COR-L47 (cell line): ENCODE results near the gene AGTPBP1.

ENCODE experiments used
- DNase-seq: peaks from one replicate; lab custom pipeline; 2025; lab: John Stamatoyannopoulos, UW

Gene AGTPBP1

DNA sequence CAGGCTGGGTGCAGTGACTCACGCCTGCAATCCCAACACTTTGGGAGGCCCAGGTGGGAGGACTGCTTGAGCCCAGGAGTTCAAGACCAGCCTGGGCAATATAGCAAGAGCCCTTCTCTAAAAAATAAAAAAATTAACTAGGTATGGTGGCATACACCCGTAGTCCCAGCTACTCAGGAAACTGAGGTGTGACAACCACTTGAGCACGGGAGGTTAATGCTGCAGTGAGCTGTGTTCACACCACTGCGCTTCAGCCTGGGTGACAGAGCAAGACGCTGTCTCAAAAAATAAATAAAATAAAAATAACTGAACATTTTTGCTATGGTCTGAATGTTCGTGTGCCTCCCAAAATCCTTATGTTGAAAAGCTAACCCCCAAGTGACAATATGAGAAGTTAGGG lies 24.5 kb downstream of the AGTPBP1 start:
- no peak for DNase-seq

DNA sequence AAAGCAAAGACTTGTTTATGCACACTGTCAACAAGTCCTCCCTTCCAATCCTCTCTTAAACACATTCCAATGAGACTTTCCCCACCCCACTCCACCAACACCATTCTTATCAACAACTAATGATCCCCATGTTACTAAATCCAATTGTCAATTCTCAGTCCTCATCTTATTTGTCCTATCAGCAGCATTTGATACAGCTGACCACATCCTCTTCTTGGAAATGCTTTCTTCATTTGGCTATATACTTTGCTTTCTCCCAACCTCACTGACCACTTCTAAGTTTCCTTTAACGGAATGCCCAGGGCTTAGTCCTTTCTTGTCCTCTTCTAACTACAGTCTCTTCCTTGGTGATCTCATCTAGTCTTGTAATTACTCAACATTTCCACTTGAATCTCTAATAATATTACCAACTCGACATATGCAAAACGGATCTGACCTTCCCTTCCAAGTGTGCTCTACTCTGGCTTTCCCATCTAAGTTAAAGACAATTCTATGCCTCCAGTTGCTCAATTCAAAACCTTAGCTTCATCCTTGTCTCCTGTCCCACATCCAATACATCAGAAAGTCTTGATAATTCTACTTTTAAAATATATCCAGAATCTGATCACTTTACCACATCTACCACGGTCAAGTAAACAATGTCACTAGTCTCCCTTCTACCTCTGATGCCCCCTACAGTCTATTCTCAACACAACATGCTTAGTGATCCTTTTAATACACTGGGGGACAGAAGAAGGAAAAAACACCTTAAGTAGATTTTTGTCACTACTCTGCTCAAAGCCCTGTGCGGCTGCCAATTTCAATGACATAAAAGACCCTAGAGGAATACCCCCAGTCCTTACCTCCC lies 25.5 kb downstream of the AGTPBP1 start:
- DNase-seq = no peak

DNA sequence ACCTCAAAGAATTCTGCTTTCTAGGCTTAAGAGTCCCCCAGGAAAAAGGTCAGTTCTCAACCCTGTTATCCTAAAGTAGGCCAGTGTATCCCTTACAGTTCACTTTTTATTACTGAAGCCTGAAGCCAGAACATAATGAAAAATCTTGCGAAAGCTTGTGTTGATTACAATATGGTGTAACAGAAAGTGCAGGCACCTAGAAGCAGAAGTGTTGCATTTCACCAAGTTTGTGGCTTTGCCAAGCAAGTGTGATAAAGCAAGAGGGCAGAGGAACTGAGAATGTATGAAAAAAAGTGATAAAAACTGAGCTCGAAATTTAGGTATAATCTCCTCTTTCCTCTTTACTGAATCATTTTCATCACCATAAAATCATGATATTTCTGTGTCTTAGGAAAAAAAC lies 26.2 kb downstream of the AGTPBP1 start:
- no peak for DNase-seq

DNA sequence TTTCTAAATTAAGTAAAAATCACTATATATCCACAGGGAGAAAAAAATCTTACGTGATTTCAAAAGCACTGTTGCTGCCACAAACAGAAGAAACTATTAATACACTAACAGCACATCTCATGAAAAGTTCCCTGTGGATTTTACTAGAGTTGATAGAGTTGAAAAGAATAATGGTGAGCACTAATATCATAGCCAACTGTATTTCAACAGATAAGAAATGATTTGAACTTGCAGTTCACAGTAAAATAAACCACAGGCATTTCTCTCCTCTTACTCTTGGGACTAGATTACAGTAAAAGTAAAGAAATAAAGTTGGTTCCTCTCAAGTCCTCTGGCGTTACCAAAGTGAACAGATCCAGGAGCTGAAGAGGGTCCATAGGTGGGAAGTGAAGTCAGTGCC lies 27.9 kb downstream of the AGTPBP1 start:
- no peak for DNase-seq

DNA sequence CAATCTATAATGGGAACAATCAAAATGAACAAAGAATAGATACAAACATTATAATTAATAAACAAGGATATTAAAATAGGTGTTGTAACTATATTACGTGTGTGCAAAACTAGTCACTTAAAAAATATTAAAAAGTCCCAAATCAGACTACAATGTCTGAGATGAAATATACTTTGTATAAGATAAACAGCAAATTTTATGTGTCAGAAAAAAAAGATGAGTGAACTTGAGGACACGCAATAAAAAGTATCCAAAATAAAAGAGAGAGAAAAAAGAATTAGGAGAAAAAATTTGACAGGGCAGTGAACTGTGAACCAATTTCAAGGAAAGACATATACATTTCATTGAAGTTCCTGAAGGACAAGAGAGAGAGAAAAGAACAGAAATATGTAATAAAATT lies 37.0 kb downstream of the AGTPBP1 start:
- DNase-seq = no peak

DNA sequence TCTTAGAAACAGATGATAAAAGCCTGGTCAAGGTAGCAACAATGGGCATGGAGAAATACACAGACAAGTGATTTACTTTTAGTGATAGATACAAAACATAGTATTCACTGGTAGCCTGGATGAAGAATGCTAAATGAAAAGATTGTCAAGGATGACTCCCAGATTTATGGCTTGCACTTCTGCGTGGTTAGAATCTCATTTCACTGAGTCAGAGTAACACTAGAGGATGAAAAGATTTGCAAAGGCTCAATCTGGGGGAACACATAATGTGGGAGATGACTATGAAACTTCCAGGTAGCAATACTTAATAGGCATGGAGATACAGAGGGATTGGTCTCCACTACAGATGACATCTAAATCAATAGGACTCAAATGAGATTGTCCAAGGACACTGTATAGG lies 38.4 kb downstream of the AGTPBP1 start:
- no peak for DNase-seq

DNA sequence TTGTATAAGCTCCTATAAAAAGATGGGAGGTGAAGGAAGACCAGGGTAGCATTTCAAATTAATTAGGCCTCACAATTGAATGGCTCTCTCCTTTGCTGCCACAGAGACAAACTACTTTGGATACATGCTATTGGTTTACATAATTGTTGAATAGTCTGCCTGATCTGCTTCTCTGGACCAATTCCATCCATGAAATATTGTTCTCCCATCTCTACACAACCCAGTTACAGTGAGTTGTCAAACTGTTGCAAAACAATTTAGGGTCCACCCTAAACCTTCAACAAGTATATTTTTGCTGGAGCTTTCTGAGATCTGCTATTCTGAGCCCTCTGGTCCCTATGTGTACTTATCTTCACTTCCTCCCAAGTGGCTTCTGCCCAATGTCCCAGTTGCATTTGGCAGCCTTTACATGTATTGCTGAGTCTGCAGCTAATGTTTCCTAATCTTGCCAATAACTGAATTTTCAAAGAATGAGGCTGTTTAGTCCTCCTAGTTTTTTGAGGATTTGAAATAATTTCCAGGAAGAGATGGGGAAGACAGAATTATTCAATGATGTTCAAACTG lies 38.9 kb downstream of the AGTPBP1 start:
- DNase-seq = no peak

DNA sequence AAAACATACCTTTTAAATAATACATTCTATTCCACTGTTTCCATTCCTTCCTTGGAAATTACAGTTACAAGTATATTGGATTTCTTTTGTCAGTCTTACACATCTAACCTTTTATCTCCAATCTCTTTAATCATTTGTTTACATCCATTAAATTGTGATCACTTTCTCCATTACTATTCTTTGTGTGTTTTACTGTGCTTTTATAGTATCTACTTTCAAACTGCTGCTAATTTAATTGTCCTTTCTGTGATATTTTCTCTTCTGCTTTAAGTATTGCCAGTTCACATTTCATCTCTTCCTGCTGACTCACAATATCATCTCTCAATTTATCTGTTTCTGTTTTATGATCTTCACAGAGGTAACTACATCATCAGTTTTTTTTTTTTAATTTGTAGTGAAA lies 39.6 kb downstream of the AGTPBP1 start:
- no peak for DNase-seq

DNA sequence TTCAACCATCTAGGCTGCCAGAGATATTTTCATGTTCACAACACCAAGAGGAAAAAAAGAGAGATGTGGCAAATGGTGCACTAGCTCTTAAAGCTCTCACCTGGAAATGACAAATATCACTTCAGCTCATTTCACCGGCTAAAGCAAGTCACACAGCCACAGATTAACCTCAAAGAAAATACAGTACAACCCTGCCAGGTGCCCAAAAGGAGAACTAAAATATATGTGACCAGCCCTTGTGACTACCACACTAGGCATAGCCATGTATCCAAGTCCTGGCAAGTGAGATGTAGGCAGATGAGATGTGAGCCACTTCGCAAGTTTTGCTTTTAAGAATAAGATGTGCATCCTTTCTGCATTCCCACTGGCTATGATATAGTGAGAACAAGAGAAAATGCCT lies 41.4 kb downstream of the AGTPBP1 start:
- DNase-seq = no peak

DNA sequence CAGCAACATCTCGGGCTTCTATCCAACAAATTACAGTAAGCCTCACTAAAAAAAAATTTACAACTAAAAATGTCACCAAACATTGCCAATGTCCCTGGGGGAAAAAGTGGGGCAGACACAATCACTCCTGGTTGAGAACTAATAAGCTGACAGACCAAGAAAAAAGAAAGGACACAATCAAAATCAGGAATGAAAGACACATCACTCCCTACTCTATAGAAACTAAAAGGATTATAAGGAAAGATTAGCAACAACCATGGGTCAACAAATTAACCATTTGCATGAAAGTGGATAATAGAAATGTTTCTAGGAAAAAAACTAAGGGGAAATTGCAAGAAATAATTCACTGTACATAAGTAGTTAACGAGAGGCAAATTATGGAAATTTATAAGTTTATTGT lies 53.4 kb downstream of the AGTPBP1 start:
- no peak for DNase-seq

DNA sequence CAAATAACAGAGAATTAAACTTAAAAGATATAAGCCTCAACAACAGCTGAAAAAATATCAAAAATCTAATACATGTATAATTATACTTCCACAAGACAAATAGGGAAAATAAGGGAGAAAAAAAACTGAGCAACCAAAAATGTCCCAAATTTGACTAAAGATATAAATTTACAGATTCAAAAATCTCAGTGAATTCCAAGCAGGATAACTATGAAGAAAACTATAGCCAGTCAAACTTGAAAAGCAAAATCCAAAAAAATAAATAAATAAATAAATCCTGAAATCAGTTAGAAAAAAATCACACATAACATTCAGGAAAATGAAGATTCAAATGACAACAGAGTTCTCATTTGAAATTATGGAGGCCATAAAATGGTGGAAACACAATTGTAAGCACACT lies 56.7 kb downstream of the AGTPBP1 start:
- no peak for DNase-seq

DNA sequence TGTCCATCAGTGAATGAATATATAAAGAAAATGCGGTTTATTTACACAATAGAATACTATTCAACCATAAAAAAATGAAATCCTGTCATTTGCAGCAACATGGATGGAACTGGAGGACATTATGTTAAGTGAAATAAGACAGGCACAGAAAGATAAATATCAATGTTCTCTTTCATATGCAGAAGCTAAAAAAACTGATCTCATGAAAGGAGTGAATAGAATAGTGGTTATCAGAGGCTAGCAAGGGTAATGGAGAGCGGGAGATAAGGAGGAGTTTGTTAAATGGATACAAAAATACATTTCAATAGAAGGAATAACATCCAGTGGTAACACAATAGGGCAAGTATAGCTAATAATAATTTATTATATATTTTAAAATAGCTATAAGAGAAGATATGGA lies 65.0 kb downstream of the AGTPBP1 start:
- no peak for DNase-seq

DNA sequence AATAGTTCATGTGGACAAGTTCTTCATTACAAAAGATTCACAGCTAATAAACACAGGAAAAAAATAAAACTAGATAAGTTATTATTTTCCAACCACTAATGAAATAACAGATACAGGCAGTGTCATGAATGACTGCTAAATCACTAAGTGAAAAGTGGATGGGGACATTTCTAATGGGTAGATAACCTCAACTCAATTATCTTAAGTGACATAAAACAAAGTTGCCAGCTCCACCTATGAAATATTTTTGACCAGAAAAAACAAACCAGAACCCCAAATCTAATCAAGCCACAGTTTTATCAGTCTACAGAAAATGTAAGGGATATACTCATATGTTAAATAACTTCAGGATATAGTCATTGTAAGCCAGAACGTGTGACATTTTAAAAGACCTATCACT lies 74.4 kb downstream of the AGTPBP1 start:
- no peak for DNase-seq

DNA sequence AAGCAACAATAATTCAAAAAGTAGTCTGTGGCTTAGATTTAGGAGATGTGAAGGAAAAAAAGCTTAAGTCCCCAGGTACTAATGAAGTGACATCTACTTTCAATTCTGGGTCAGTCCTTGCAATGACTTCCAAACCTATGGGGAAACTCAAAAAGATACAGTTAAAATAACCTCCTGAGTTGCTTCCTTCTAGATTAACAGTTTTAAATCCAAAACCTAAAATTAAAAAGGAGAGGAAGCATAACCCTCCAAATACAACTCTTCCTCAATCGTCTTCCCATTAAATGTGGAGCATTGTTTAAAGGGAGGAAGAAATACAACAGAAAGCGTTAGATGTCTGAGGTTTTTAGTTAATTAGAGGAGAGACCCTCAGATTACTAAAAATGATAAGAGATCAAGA lies 75.7 kb downstream of the AGTPBP1 start:
- no peak for DNase-seq

DNA sequence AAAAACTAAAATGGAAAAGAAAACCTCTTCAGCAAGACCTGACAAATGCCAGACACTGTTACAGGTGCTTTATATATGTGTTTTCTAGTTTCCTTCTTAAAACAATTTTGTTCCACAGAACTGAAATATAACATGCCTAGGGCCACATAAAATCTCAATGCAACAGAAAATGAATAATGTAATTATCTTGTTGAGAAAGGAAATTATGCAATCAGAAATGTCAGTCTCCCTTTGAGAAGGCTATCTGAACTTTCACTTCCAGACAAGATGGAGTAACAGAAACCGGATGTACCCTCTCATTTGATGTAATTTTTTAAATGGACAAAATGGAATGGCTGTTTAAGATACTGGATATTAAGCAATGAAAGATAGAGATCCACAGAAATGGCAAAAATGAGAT lies 79.2 kb downstream of the AGTPBP1 start:
- DNase-seq = no peak

DNA sequence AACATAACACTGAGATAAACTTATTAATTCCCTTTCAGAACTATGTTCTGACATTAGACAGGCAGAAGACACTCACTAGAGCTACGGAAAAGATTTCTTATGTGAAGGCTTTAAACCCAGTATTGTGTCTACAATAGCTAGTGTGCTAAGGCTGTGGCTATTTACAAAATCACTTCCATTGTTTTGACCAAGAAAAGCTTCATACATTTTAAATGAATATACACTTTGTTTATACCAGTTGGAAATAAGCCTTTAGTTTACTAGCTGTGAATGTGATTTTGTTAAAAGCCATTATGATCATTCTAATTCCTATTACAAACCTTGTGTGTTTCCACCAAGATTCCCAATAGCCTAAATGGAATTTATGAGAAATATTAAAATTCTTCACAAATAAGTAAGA lies 83.0 kb downstream of the AGTPBP1 start:
- no peak for DNase-seq

DNA sequence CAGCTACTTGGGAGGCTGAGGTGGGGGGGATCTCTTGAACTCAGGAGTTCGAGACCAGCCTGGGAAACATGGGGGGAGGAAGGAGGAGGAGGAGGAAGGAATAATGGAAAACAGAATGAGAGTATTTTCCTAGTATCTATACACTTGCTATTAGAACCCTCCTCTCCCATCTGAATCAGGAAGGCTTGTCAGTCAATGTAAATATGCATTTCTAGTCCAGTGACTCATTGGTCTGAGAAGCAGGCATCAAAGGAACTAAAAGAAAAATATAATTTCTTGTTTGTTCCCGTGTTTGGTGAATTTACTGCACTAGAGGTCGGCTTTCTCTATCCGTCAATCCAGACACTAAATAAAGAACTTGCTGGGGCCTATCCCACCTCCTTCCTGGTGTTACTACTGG lies 88.6 kb downstream of the AGTPBP1 start:
- no peak for DNase-seq

DNA sequence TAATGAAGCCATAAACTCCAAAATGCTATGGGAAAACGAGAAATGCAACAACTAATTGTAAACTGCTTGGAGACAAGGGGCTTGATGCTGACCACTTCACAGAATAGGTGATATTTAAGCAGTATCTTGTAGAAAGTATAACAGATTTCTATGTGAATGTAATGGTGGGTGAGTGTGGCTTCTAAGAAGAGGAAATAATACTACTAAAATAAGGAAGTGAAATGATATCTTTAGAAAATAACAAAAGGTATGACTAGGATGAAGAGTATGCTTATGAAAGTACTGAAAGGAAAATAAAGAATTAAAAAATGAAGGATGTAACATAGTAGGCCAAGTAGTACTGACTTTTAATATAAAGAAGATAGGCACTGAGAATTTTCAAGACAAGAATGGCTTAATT lies 94.2 kb downstream of the AGTPBP1 start:
- no peak for DNase-seq

DNA sequence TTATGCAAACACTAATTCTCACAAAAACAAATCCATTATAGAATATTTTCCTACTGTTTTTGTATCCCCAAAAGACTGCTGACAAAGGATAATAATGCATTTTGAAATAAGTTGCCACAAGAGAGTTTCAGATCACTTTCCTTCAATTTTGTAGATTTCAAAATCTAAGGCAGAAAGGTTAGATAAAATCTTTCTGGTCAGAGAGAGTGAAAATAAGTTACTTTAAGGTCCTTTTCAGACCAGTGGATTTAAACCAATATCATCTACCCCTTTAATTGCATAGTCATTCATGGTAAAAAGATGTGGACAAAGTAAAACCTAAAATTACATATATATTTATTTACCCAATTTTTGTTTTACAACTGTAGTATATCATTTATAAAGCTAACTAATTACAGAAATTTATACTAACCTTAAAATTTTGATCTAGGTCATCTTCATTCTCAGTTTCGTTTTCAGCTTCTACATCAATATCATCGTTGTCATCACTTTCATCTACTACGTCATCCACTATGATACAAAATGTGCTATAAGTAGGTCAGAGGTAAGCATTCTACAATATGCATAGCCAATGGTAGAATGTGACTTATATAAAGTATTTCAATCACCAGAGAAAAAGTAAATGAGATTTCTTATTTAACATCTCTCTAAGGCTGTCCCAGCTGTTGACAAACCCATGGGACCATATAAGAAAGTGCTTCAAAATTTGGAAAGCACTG lies 95.7 kb downstream of the AGTPBP1 start:
- DNase-seq = no peak

DNA sequence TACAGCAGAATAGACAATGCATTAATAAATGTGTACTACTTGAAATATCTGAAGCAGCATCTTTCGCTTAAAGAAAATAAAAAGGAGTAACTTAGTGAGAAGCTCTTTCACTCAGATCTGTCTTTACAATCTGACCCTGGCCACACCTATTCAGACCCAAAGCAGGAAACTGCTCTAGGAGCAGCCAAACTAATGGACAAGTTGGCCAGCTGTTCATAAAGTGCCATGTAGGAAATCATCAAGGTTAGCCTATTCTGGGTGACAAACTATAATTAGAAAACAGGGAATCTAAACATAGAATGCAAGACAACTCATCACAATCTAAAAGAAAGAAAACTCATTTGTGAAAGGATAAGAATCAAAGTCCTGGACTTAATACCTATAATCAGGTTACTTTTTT lies 101.3 kb downstream of the AGTPBP1 start:
- peak; percentile 14 for DNase-seq

DNA sequence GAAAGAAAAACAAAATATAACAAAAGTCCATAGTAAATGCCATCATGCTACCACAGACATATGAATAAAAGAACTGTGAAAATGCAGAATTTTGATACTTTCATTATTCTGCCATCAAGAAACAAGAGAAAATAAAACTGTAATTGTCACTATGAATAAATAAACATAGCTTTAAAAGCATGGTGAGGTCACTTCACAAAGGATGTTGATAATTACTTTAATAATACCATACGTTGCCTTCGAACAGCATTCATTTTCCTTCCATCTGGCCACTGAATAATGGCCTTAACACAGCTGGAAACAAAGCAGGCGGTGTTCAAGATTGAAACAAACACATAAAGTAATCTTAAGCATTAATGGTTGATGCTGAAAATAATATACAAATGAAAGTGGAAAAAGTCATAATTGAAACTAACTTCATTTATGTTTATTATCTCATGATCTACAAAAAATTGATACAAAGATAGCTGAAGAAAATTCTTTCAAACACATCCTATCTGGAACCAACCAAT lies 102.0 kb downstream of the AGTPBP1 start:
- peak; percentile 74 for DNase-seq

DNA sequence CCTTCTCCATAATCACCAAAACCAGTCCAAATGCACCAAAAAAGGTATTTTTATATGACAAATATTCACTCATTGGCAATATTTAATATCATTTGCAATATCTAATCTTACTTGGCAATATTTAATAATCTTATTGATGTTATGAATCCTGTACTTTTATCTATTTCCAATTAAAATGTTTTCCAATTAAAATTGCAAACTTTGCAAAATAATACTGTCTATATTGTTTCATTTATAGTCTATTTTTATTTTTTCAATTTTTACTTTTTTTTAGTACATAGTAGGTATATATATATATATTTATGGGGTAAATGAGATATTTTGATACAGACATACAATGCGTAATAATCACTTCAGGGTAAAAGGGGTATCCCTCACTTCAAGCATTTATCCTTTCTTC lies 109.9 kb downstream of the AGTPBP1 start:
- DNase-seq = no peak

DNA sequence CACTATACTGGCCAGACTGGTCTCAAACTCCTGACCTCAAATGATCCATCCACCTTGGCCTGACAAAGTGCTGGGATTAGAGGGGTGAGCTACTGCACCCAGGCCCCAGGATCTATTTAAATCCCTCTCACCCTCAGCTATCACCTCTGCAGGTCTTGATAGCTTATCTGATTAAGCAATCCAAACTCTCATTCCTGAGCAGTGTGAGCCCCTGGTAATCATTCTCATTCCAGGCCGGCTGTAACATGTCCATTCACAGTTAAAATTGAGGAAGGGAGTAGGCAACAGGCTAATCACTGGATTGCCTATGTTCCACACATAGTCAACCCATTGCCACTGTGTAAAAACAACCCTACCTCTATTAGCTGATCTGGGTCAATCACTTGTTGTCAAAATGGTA lies 111.1 kb downstream of the AGTPBP1 start:
- no peak for DNase-seq
